GM12878 (cell line): ENCODE measurements around the gene ATG4B. TPM values are rescaled to one million over a fixed set of nuclear protein-coding genes. Genes with fewer than 3 reads are reported as not detected.

ENCODE experiments used
- ATAC-seq: fragments of 200-7000 bp; cut with Tn5 transposase; 3 replicates; pipeline ENCODE4 v1.9.1; 2020; ENCODE audit warnings: mild to moderate bottlenecking, moderate library complexity
- BruUV-seq: library from RNA; stranded (reverse); fragments of 400-500 nt; replicated peaks from 2 replicates; lab custom pipeline; 2021; lab: Mats Ljungman, UMichigan
- CTCF ChIA-PET: fragments of 300-600 bp; sonication (Branson Sonifier 250); formaldehyde crosslinking; extraction: SDS; loops from one replicate; lab custom pipeline; 2021; ENCODE audit warnings: inconsistent platforms; lab: Yijun Ruan, JAX
- POLR2A ChIA-PET: fragments of 350-600 bp; formaldehyde crosslinking; extraction: SDS; loops from one replicate; lab custom pipeline; 2021; ENCODE audit warnings: inconsistent platforms; lab: Charles Lee
- RAD21 ChIA-PET: fragments of 300-600 bp; sonication (Branson Sonifier 250); formaldehyde crosslinking; loops from one replicate; lab custom pipeline; 2023; ENCODE audit warnings: antibody characterized with exemption; ENCODE audit not compliant: unreplicated experiment; lab: Charles Lee
- SMC1A ChIA-PET: fragments of 300-600 bp; sonication (Branson Sonifier 250); formaldehyde crosslinking; loops from one replicate; lab custom pipeline; 2023; ENCODE audit not compliant: unreplicated experiment, uncharacterized antibody; lab: Charles Lee
- DNase-seq: peaks from one replicate; pipeline ENCODE4 v3.0.0-alpha.2; 2011; ENCODE audit warnings: low read depth, low spot score
- FAIRE-seq: peaks from 3 replicates; lab custom pipeline; 2011; peaks lifted over from hg19 to GRCh38; lab: Jason Lieb, UNC
- H2AFZ ChIP-seq: 2 replicates; pipeline ENCODE4 v1.6.0; 2011; ENCODE audit warnings: low read depth, low read length, control low read depth; ENCODE audit not compliant: control insufficient read depth
- H3K27ac ChIP-seq: 2 replicates; pipeline ENCODE4 v1.5.1; 2011; ENCODE audit warnings: control low read depth; ENCODE audit not compliant: control insufficient read depth, insufficient read depth
- H3K27me3 ChIP-seq, 2 experiments: replicated peaks in 1 of 2; 2 replicates each; pipeline versions ENCODE4 v1.6.0 to v1.6.1; 2011; ENCODE audit warnings: low read length in 1 of 2; ENCODE audit not compliant: control insufficient read depth in 2 of 2, insufficient read depth in 2 of 2
- H3K36me3 ChIP-seq, 2 experiments: 2 replicates each; pipeline ENCODE4 v1.5.1; 2011; ENCODE audit warnings: low read length in 1 of 2; ENCODE audit not compliant: control insufficient read depth in 2 of 2, insufficient read depth in 2 of 2
- H3K4me1 ChIP-seq: 2 replicates; pipeline ENCODE4 v1.6.1; 2011; ENCODE audit warnings: mild to moderate bottlenecking, low read length, moderate library complexity, mixed read lengths; ENCODE audit not compliant: control insufficient read depth, insufficient read depth
- H3K4me2 ChIP-seq: 2 replicates; pipeline ENCODE4 v1.6.0; 2011; ENCODE audit warnings: control low read depth; ENCODE audit not compliant: control insufficient read depth, insufficient read depth
- H3K4me3 ChIP-seq: fragments of 200-600 bp; sonication (generic); 2 replicates; pipeline ENCODE4 v1.5.1; 2016
- H3K79me2 ChIP-seq: 2 replicates; pipeline ENCODE4 v1.6.0; 2011; ENCODE audit warnings: low read length; ENCODE audit not compliant: control insufficient read depth, insufficient read depth
- H3K9ac ChIP-seq: 2 replicates; pipeline ENCODE4 v1.8.0; 2011; ENCODE audit warnings: low read length, control low read depth, mixed read lengths; ENCODE audit not compliant: control insufficient read depth, insufficient read depth
- H3K9me3 ChIP-seq: replicated peaks from 3 replicates; pipeline ENCODE4 v1.5.1; 2011; ENCODE audit warnings: mild to moderate bottlenecking, low read length; ENCODE audit not compliant: control insufficient read depth, insufficient read depth
- H4K20me1 ChIP-seq: 2 replicates; pipeline ENCODE4 v1.6.0; 2011; ENCODE audit not compliant: control insufficient read depth, insufficient read depth
- BRCA1 ChIP-seq: IDR thresholded peaks from 2 replicates; pipeline ENCODE4 v1.6.1; 2011; ENCODE audit warnings: low read depth, low read length, improper control_type of control experiment
- CBFB ChIP-seq: IDR thresholded peaks from 2 replicates; pipeline ENCODE4 v1.6.1; 2016; ENCODE audit warnings: antibody characterized with exemption, low read depth
- CEBPB ChIP-seq, 2 experiments: fragments of 150-350 bp in 1 of 2; IDR thresholded peaks; 2 replicates each; pipeline ENCODE4 v1.6.1; 2012 to 2014; ENCODE audit warnings: low read depth in 2 of 2, low read length in 2 of 2, borderline replicate concordance in 1 of 2, inconsistent platforms in 1 of 2
- CHD2 ChIP-seq: IDR thresholded peaks from 2 replicates; pipeline ENCODE4 v1.6.1; 2011; ENCODE audit warnings: low read depth, low read length, improper control_type of control experiment, borderline replicate concordance
- EZH2 ChIP-seq: IDR thresholded peaks from 2 replicates; pipeline ENCODE4 v1.6.1; 2012; ENCODE audit warnings: low read depth, mild to moderate bottlenecking, control low read depth, inconsistent platforms, low read length, borderline replicate concordance; ENCODE audit not compliant: control insufficient read depth
- JUND ChIP-seq: IDR thresholded peaks from 2 replicates; pipeline ENCODE4 v1.6.1; 2012; ENCODE audit warnings: low read depth, mild to moderate bottlenecking, low read length, improper control_type of control experiment, moderate library complexity
- MTA2 ChIP-seq: fragments of 450-650 bp; IDR thresholded peaks from 2 replicates; pipeline ENCODE4 v1.6.1; 2016; ENCODE audit warnings: low read depth, mild to moderate bottlenecking, moderate library complexity
- MYB ChIP-seq: fragments of 150-350 bp; IDR thresholded peaks from 2 replicates; pipeline ENCODE4 v1.6.1; 2014; ENCODE audit warnings: mild to moderate bottlenecking, low read depth, low read length, borderline replicate concordance
- NFYA ChIP-seq: IDR thresholded peaks from 2 replicates; pipeline ENCODE4 v1.6.1; 2011; ENCODE audit warnings: low read depth, mild to moderate bottlenecking, low read length, improper control_type of control experiment, borderline replicate concordance
- NFYB ChIP-seq: IDR thresholded peaks from 2 replicates; pipeline ENCODE4 v1.6.1; 2011; ENCODE audit warnings: low read depth, mild to moderate bottlenecking, low read length, improper control_type of control experiment, moderate library complexity; ENCODE audit not compliant: insufficient read depth
- POLR2A ChIP-seq: IDR thresholded peaks from 2 replicates; pipeline ENCODE4 v1.6.1; 2011; ENCODE audit warnings: low read depth, mild to moderate bottlenecking, low read length
- RAD21 ChIP-seq: IDR thresholded peaks from 2 replicates; pipeline ENCODE4 v1.6.1; 2011; ENCODE audit warnings: mild to moderate bottlenecking, low read depth, low read length, moderate library complexity; ENCODE audit not compliant: insufficient read depth
- SPI1 ChIP-seq: IDR thresholded peaks from 2 replicates; pipeline ENCODE4 v1.6.1; 2011; ENCODE audit warnings: low read depth, mild to moderate bottlenecking, low read length, moderate library complexity, borderline replicate concordance; ENCODE audit not compliant: insufficient read depth
- WGBS: methylation state at CpG from one replicate; pipeline ENCODE4 v1.1.6; 2016; ENCODE audit warnings: low lambda C conversion rate; ENCODE audit not compliant: insufficient replicate concordance, insufficient coverage; ENCODE audit errors: missing lambda C conversion rate; 5-methylcytosine and 5-hydroxymethylcytosine counted together
- in situ Hi-C: fragments of 300-500 bp; cut with MboI; formaldehyde crosslinking; loops from 9 replicates; pipeline ENCODE4 v1.14.3; 2018; ENCODE audit warnings: mixed read lengths
- intact Hi-C: fragments of 100-400 bp; cut with micrococcal nuclease; formaldehyde crosslinking; loops from one replicate; pipeline ENCODE4 v1.14.2; 2022; ENCODE audit not compliant: unreplicated experiment
- polyA plus RNA-seq, 11 experiments: library from polyadenylated mRNA; depleted of rRNA in 4 of 11; unstranded in 6 of 11; stranded (reverse) in 5 of 11; fragments of >200 nt; fragmentation: Nextera tagmentation in 4 of 11; fragmentation: Illumina TruSeq in 1 of 11; extraction: Ambion mirVana in 4 of 11; extraction: Trizol in 1 of 11; gene quantifications; 1 replicate in 1 of 11; 2 replicates in 10 of 11; pipeline versions ENCODE4 v1.2.1 to v1.2.3, GENCODE V29; 2011 to 2016; ENCODE audit warnings: inconsistent platforms in 2 of 11, missing spikeins in 2 of 11, low read depth in 1 of 11
- total RNA-seq, 4 experiments: library from RNA; depleted of rRNA in 3 of 4; stranded (reverse); fragments of >200 nt in 3 of 4; fragmentation: Illumina TruSeq in 1 of 4; extraction: Trizol in 1 of 4; gene quantifications; 2 replicates each; pipeline versions ENCODE4 v1.2.1 to v1.2.3, GENCODE V29; 2013 to 2021
- TF ChIP-seq, protein P1 (sequence below): fragments of 450-650 bp; IDR thresholded peaks from 2 replicates; pipeline ENCODE4 v1.6.1; 2016; ENCODE audit warnings: mild to moderate bottlenecking
- TF ChIP-seq, protein P2 (sequence below): fragments of 150-350 bp; IDR thresholded peaks from 2 replicates; pipeline ENCODE4 v1.6.1; 2014; ENCODE audit warnings: mild to moderate bottlenecking, low read depth, low read length
- TF ChIP-seq, protein P3 (sequence below), 3 experiments: IDR thresholded peaks in 2 of 3; conservative IDR thresholded peaks in 1 of 3; 2 replicates each; pipeline ENCODE4 v1.5.1; 2011; ENCODE audit warnings: low read depth in 3 of 3, low read length in 3 of 3, mild to moderate bottlenecking in 3 of 3, control low read depth in 2 of 3, moderate library complexity in 2 of 3, inconsistent platforms in 1 of 3, mixed read lengths in 1 of 3; ENCODE audit not compliant: control insufficient read depth in 2 of 3, insufficient read depth in 1 of 3; ENCODE audit errors: extremely low read depth in 1 of 3

ATG4B gene
- total and polyA plus RNA-seq, 10 of the 15 experiments (the other 5 are each of a cell fraction or from before 2014, with no cell fraction given), result 5.8 to 84.1 (median 64.9) TPM

DNA sequence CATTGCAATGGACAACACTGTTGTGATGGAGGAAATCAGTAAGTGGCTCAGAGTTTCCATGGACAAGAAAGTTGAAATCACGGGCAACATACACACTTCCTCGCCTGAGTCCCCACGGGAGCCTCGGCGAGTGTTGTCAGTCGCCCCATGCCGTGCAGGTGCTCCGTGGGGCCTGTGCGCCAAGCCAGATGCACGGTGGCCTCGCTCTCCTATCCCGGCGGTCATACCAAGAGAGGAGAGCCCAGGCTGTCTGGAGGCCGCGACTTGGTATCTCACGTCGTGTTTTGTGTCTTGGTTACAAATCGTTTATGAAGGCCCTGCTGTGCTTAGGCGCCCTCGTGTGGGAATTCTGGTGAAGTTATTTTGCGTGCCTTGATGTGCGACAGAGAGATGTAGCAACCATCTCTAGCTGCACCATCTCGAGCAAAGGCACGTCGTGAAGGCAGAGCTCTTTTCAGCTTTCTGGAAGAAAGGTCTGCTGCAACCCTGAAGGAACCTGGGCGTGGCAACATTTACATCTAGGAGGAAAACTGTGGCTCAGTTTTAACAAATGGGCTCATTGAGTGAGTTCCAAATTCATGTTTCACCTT lies 21.8 kb downstream of the ATG4B start:
- no TSS peak for BruUV-seq
- Histone ChIP-seq H3K27me3 (no peaks in the 10 kb centered on the region), H3K36me3 (peaks cover 12 to 32% of the 10 kb centered on the region in 2 experiments; a peak in 3 of 4 replicates), H3K4me2 (no peak overlapping the region), H3K79me2 (no peaks in the 10 kb centered on the region), H3K27ac (no peak overlapping the region), H4K20me1 (no peaks in the 10 kb centered on the region), H3K4me1 (no peaks in the 10 kb centered on the region), H3K9ac (no peak overlapping the region), H3K4me3 (no peak overlapping the region), H2AFZ (no peak overlapping the region), H3K9me3 (no peaks in the 10 kb centered on the region)
- FAIRE-seq (peak; percentile 88), DNase-seq (no peak), ATAC-seq (peak; percentile 74)
- ChIA-PET CTCF (interaction anchor here (0.7 to 2.1 kb wide), 8 partner anchors 11 to 440 kb away, joined by 3 to 7 read pairs (median 4); no protein-coding TSS in a partner anchor), RAD21 (interaction anchor here (0.7 to 1.7 kb wide), 3 partner anchors 219 to 581 kb away, joined by 3 to 5 read pairs (median 3); no protein-coding TSS in a partner anchor), SMC1A (interaction anchor here (1.1 to 2.2 kb wide), 5 partner anchors 12 to 441 kb away, joined by 3 to 6 read pairs (median 3); no protein-coding TSS in a partner anchor), POLR2A (interaction anchor here (1.4 kb wide), 1 partner anchor 75 kb away, joined by 3 read pairs; the partner anchor contains the start of gene D2HGDH)
- in situ Hi-C loops (loop anchor here (10.0 kb wide), 1 partner anchor 804 kb away; no protein-coding TSS in a partner anchor), intact Hi-C loops (no loop called here)
- WGBS, result 92% methylated on average over 26 of the region's 26 CpGs
- TF ChIP-seq BRCA1 (no peak), CBFB (no peak), MYB (no peak), SPI1 (no peak), CEBPB (IDR thresholded peaks at IDR 0.05; ENCODE audit: borderline replicate concordance in 1 of 2, low read depth in 2 of 2, low read length in 2 of 2) (no peak), JUND (no peak), RAD21 (peak; percentile 70), NFYA (no peak), CHD2 (no peak), NFYB (no peak), POLR2A (no peak; the same call in 1 of the 2 replicates), EZH2 (no peak), MTA2 (no peak)
- TF ChIP-seq, protein P1, sequence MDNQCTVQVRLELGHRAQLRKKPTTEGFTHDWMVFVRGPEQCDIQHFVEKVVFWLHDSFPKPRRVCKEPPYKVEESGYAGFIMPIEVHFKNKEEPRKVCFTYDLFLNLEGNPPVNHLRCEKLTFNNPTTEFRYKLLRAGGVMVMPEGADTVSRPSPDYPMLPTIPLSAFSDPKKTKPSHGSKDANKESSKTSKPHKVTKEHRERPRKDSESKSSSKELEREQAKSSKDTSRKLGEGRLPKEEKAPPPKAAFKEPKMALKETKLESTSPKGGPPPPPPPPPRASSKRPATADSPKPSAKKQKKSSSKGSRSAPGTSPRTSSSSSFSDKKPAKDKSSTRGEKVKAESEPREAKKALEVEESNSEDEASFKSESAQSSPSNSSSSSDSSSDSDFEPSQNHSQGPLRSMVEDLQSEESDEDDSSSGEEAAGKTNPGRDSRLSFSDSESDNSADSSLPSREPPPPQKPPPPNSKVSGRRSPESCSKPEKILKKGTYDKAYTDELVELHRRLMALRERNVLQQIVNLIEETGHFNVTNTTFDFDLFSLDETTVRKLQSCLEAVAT, result 0 out of 2 replicates have a peak, but pooled peaks have one; percentile 31
- TF ChIP-seq, protein P2, sequence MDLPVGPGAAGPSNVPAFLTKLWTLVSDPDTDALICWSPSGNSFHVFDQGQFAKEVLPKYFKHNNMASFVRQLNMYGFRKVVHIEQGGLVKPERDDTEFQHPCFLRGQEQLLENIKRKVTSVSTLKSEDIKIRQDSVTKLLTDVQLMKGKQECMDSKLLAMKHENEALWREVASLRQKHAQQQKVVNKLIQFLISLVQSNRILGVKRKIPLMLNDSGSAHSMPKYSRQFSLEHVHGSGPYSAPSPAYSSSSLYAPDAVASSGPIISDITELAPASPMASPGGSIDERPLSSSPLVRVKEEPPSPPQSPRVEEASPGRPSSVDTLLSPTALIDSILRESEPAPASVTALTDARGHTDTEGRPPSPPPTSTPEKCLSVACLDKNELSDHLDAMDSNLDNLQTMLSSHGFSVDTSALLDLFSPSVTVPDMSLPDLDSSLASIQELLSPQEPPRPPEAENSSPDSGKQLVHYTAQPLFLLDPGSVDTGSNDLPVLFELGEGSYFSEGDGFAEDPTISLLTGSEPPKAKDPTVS, result no peak
- TF ChIP-seq, protein P3, sequence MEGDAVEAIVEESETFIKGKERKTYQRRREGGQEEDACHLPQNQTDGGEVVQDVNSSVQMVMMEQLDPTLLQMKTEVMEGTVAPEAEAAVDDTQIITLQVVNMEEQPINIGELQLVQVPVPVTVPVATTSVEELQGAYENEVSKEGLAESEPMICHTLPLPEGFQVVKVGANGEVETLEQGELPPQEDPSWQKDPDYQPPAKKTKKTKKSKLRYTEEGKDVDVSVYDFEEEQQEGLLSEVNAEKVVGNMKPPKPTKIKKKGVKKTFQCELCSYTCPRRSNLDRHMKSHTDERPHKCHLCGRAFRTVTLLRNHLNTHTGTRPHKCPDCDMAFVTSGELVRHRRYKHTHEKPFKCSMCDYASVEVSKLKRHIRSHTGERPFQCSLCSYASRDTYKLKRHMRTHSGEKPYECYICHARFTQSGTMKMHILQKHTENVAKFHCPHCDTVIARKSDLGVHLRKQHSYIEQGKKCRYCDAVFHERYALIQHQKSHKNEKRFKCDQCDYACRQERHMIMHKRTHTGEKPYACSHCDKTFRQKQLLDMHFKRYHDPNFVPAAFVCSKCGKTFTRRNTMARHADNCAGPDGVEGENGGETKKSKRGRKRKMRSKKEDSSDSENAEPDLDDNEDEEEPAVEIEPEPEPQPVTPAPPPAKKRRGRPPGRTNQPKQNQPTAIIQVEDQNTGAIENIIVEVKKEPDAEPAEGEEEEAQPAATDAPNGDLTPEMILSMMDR (IDR thresholded peaks at IDR 0.05 in 2 of 3, conservative IDR thresholded peaks at IDR 0.05 in 1 of 3; ENCODE audit: control insufficient read depth in 2 of 3, extremely low read depth in 1 of 3, insufficient read depth in 1 of 3, low read depth in 3 of 3, low read length in 3 of 3), result peak; percentile 52 to 62 (median 55)
